Fibroblast of pulmonary artery (primary cell): ENCODE data around the gene DEFB132.
"Not testable (repeated sequence)": the region's sequence is repeated elsewhere in the genome, so short reads cannot be mapped to it uniquely, and the experiment has no call there.

Source experiments
- DNase-seq: peaks from one replicate; pipeline ENCODE4 v3.0.0-alpha.2; 2010; ENCODE audit warnings: low read depth
- H3K4me3 ChIP-seq: replicated peaks from 2 replicates; pipeline ENCODE4 v1.5.1; 2011; ENCODE audit warnings: low read depth, mild to moderate bottlenecking, control low read depth, low read length, moderate library complexity
- CTCF ChIP-seq: IDR thresholded peaks from 2 replicates; pipeline ENCODE4 v1.5.1; 2011; ENCODE audit warnings: mild to moderate bottlenecking, control low read depth, low read length, inconsistent platforms; ENCODE audit errors: missing control alignments

Gene DEFB132

GRCh38 chr20:219290-220115, 38.0 kb upstream of the DEFB132 start:
- DNase-seq: peak; percentile 21
- no peak overlapping the region for H3K4me3 ChIP-seq
- TF ChIP-seq CTCF: peak; percentile 22

GRCh38 chr20:221258-221830, 36.2 kb upstream of the DEFB132 start:
- TF ChIP-seq CTCF: no peak
- no peak for DNase-seq
- no peak overlapping the region for H3K4me3 ChIP-seq

GRCh38 chr20:225879-226278, 31.6 kb upstream of the DEFB132 start:
- H3K4me3 ChIP-seq, DNase-seq: not testable (repeated sequence)

- no peak for DNase-seq
- H3K4me3 ChIP-seq: no peak within 1 kb of the TSS
- TF ChIP-seq CTCF: no peak
These were observed 30.6 kb upstream of the DEFB132 start, which contains the start of gene DEFB129 for GRCh38 chr20:226958-227357. Gene DEFB129, plus strand, starts transcription at chr20:227258. Its CDS starts 31 bp downstream, at chr20:227289.

GRCh38 chr20:227439-228105, 30.0 kb upstream of the DEFB132 start:
- H3K4me3 ChIP-seq: no peak overlapping the region
- DNase-seq: no peak
- no peak for TF ChIP-seq CTCF

- peak; percentile 22 for DNase-seq
- H3K4me3 ChIP-seq: no peak overlapping the region
- TF ChIP-seq CTCF: no peak
These were observed 21.6 kb upstream of the DEFB132 start for GRCh38 chr20:235891-236290.

- DNase-seq: no peak
- TF ChIP-seq CTCF: no peak
- H3K4me3 ChIP-seq: no peak overlapping the region
These were observed 20.0 kb upstream of the DEFB132 start for GRCh38 chr20:237489-237888.
